HG03442 (cell line): Measurements from ENCODE around the gene NUDCD3.

Source experiments
- ATAC-seq: cut with Tn5 transposase; IDR thresholded peaks from one replicate; pipeline ENCODE4 v1.9.1; 2021; ENCODE audit warnings: mild to moderate bottlenecking, moderate library complexity; ENCODE audit not compliant: unreplicated experiment

Gene NUDCD3

GRCh38 chr7:44482502-44483485, 7.7 kb downstream of the NUDCD3 start:
- no peak for ATAC-seq

- ATAC-seq = no peak
These were observed 12.5 kb downstream of the NUDCD3 start for GRCh38 chr7:44477938-44478337.

GRCh38 chr7:44477063-44477830, 13.2 kb downstream of the NUDCD3 start:
- peak; percentile 87 for ATAC-seq

- ATAC-seq = no peak
These were observed 14.1 kb downstream of the NUDCD3 start for GRCh38 chr7:44476313-44476712.

- ATAC-seq = no peak
These were observed 17.2 kb downstream of the NUDCD3 start for GRCh38 chr7:44473295-44473694.

GRCh38 chr7:44472843-44473242, 17.6 kb downstream of the NUDCD3 start:
- ATAC-seq = no peak

GRCh38 chr7:44471850-44472249, 18.6 kb downstream of the NUDCD3 start:
- no peak for ATAC-seq

- ATAC-seq = no peak
These were observed 19.0 kb downstream of the NUDCD3 start for GRCh38 chr7:44471436-44471835.

GRCh38 chr7:44470628-44471245, 19.7 kb downstream of the NUDCD3 start:
- ATAC-seq = no peak

- ATAC-seq = no peak
These were observed 20.4 kb downstream of the NUDCD3 start for GRCh38 chr7:44470135-44470479.

GRCh38 chr7:44469461-44470134, 20.9 kb downstream of the NUDCD3 start:
- no peak for ATAC-seq

GRCh38 chr7:44467217-44467548, 23.3 kb downstream of the NUDCD3 start:
- ATAC-seq = no peak

- ATAC-seq = no peak
These were observed 23.9 kb downstream of the NUDCD3 start for GRCh38 chr7:44466300-44467216.

- ATAC-seq = no peak
These were observed 25.0 kb downstream of the NUDCD3 start for GRCh38 chr7:44465490-44465889.

- no peak for ATAC-seq
These were observed 27.2 kb downstream of the NUDCD3 start for GRCh38 chr7:44463169-44463808.

- no peak for ATAC-seq
These were observed 29.1 kb downstream of the NUDCD3 start for GRCh38 chr7:44461387-44461786.

- peak; percentile 93 for ATAC-seq
These were observed 30.1 kb downstream of the NUDCD3 start for GRCh38 chr7:44460325-44460724.

GRCh38 chr7:44455155-44455554, 35.3 kb downstream of the NUDCD3 start:
- ATAC-seq = no peak

GRCh38 chr7:44454348-44454747, 36.1 kb downstream of the NUDCD3 start:
- ATAC-seq = no peak

GRCh38 chr7:44451123-44451522, 39.3 kb downstream of the NUDCD3 start:
- ATAC-seq = no peak
